ENCODE results near the gene POLG2. TPM values are rescaled to one million over a fixed set of nuclear protein-coding genes. Genes with fewer than 3 reads are reported as not detected.

POLG2 gene
- total and polyA plus RNA-seq, 9 of the 15 experiments (the other 6 are each of a cell fraction or from before 2014, with no cell fraction given), result 13.4 to 44.8 (median 37.0) TPM

GRCh38 chr17:64498308-64499203 lies 1.7 kb upstream of the POLG2 start (continued):
- TF ChIP-seq HNRNPL (IDR thresholded peaks at IDR 0.05; ENCODE audit: low read depth, low read length), result no peak
- TF ChIP-seq CTBP1 (IDR thresholded peaks at IDR 0.05; ENCODE audit: borderline replicate concordance), result no peak
- no peak for TF ChIP-seq BRD4 (IDR thresholded peaks at IDR 0.05)
- no peak for TF ChIP-seq ZNF134 (CRISPR knock-in tag; conservative IDR thresholded peaks at IDR 0.05)
- peak; percentile 85 for TF ChIP-seq HMBOX1 (IDR thresholded peaks at IDR 0.05)
- TF ChIP-seq ZKSCAN3 (CRISPR knock-in tag; IDR thresholded peaks at IDR 0.05), result no peak
- no peak for TF ChIP-seq ZNF184 (CRISPR knock-in tag; IDR thresholded peaks at IDR 0.05)
- no peak for TF ChIP-seq NCOA2 (IDR thresholded peaks at IDR 0.05; ENCODE audit: partially characterized antibody in 2 of 2)
- TF ChIP-seq KLF16 (IDR thresholded peaks at IDR 0.05), result no peak
- TF ChIP-seq KDM1A (IDR thresholded peaks at IDR 0.05), result no peak
- TF ChIP-seq ZNF512 (tag; IDR thresholded peaks at IDR 0.05), result no peak
- no peak for TF ChIP-seq ZNF3 (CRISPR knock-in tag; IDR thresholded peaks at IDR 0.05)
- no peak for TF ChIP-seq HCFC1 (IDR thresholded peaks at IDR 0.05; ENCODE audit: low read depth, low read length)
- TF ChIP-seq NCOR1 (IDR thresholded peaks at IDR 0.05), result no peak
- TF ChIP-seq BCOR (IDR thresholded peaks at IDR 0.05), result no peak
- TF ChIP-seq BCL6 (CRISPR knock-in tag; IDR thresholded peaks at IDR 0.05), result no peak
- TF ChIP-seq HLTF (IDR thresholded peaks at IDR 0.05), result no peak
- TF ChIP-seq ZNF121 (CRISPR knock-in tag; conservative IDR thresholded peaks at IDR 0.05), result no peak
- TF ChIP-seq NR4A1 (CRISPR knock-in tag; IDR thresholded peaks at IDR 0.05), result no peak
- TF ChIP-seq NR4A1 (tag; IDR thresholded peaks at IDR 0.05), result no peak
- no peak for TF ChIP-seq DPF2 (IDR thresholded peaks at IDR 0.05)
- TF ChIP-seq SRSF3 (IDR thresholded peaks at IDR 0.05; ENCODE audit: insufficient read depth, low read length), result no peak
- TF ChIP-seq FOXO4 (CRISPR knock-in tag; IDR thresholded peaks at IDR 0.05), result no peak
- TF ChIP-seq ARID3A (IDR thresholded peaks at IDR 0.05; ENCODE audit: borderline replicate concordance, low read depth, low read length), result no peak
- no peak for TF ChIP-seq CREB3L1 (IDR thresholded peaks at IDR 0.05; ENCODE audit: borderline replicate concordance, low read depth)
